ENCODE results near the gene WDR20. TPM values are rescaled to one million over a fixed set of nuclear protein-coding genes. Genes with fewer than 3 reads are reported as not detected.
A peak's percentile ranks its signal among the peaks of the same experiment; 100 is the strongest.

Gene WDR20
- total and polyA plus RNA-seq, 2 experiments from 2014 or later = 15.3 to 24.0 TPM

DNA sequence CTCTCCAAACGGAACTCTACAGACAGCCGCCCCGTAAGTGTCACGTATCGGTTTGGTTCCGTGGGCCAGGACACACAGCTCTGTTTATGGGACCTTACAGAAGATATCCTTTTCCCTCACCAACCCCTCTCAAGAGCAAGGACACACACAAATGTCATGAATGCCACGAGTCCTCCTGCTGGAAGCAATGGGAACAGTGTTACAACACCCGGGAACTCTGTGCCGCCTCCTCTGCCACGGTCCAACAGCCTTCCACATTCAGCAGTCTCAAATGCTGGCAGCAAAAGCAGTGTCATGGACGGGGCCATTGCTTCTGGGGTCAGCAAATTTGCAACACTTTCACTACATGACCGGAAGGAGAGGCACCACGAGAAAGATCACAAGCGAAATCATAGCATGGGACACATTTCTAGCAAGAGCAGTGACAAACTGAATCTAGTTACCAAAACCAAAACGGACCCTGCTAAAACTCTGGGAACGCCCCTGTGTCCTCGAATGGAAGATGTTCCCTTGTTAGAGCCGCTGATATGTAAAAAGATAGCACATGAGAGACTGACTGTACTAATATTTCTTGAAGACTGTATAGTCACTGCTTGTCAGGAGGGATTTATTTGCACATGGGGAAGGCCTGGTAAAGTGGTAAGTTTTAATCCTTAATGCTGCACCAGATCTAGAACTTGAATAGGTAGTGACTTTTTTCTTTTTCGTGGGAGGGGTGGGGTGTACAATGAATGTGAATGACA, 69.7 kb downstream of the WDR20 start:
- no peak overlapping the region for H3K4me3 ChIP-seq
- no peaks in the 10 kb centered on the region for H3K36me3 ChIP-seq (replicated peaks; ENCODE audit: insufficient read depth, low read depth)

GRCh38 chr14:102210421-102211042, 70.8 kb downstream of the WDR20 start:
- Histone ChIP-seq H3K27ac (no peak overlapping the region), H3K9me2 (replicated peaks; ENCODE audit: insufficient read depth) (no peaks in the 10 kb centered on the region), H3K4me3 (no peak overlapping the region), H2AFZ (no peak overlapping the region), H3K4me2 (no peak overlapping the region), H3K4me1 (ENCODE audit: insufficient read depth) (peaks cover 5% of the 10 kb centered on the region), H3K79me2 (peaks cover 18% of the 10 kb centered on the region), H3K9me3 (ENCODE audit: low read depth) (no peaks in the 10 kb centered on the region), H4K20me1 (ENCODE audit: insufficient read depth, poor library complexity, severe bottlenecking) (peaks cover 22% of the 10 kb centered on the region), H3K27me3 (no peaks in the 10 kb centered on the region), H3K36me3 (replicated peaks; ENCODE audit: insufficient read depth, low read depth) (no peaks in the 10 kb centered on the region)
- DNase-seq (ENCODE audit: low spot score) = no peak
- no peak for TF ChIP-seq EZH2 (IDR thresholded peaks at IDR 0.05; ENCODE audit: borderline replicate concordance)
- no peak for TF ChIP-seq CTCF (IDR thresholded peaks at IDR 0.05; ENCODE audit: poor library complexity)
- no peak for TF ChIP-seq EZH2phosphoT487 (IDR thresholded peaks at IDR 0.05; ENCODE audit: low read depth, severe bottlenecking, unreplicated experiment)
- 93% methylated on average over 24 of the region's 25 CpGs for WGBS (ENCODE audit: low lambda C conversion rate, missing lambda C conversion rate)

More for the DNA sequence above, 69.7 kb downstream of the WDR20 start:
- DNase-seq (ENCODE audit: low spot score) = peak; percentile 41
- Histone ChIP-seq H3K9me2 (replicated peaks; ENCODE audit: insufficient read depth) (no peaks in the 10 kb centered on the region), H4K20me1 (ENCODE audit: insufficient read depth, poor library complexity, severe bottlenecking) (peaks cover 13% of the 10 kb centered on the region), H3K9me3 (ENCODE audit: low read depth) (no peaks in the 10 kb centered on the region), H3K27me3 (no peaks in the 10 kb centered on the region), H3K4me2 (no peak overlapping the region), H3K4me1 (ENCODE audit: insufficient read depth) (no peaks in the 10 kb centered on the region), H3K27ac (no peak overlapping the region), H2AFZ (no peak overlapping the region), H3K79me2 (peaks cover 26% of the 10 kb centered on the region)
- WGBS (ENCODE audit: low lambda C conversion rate, missing lambda C conversion rate) = 86% methylated on average over 19 of the region's 19 CpGs
- TF ChIP-seq EZH2 (IDR thresholded peaks at IDR 0.05; ENCODE audit: borderline replicate concordance) (no peak), EZH2phosphoT487 (IDR thresholded peaks at IDR 0.05; ENCODE audit: low read depth, severe bottlenecking, unreplicated experiment) (no peak), CTCF (IDR thresholded peaks at IDR 0.05; ENCODE audit: poor library complexity) (peak; percentile 21)

DNA sequence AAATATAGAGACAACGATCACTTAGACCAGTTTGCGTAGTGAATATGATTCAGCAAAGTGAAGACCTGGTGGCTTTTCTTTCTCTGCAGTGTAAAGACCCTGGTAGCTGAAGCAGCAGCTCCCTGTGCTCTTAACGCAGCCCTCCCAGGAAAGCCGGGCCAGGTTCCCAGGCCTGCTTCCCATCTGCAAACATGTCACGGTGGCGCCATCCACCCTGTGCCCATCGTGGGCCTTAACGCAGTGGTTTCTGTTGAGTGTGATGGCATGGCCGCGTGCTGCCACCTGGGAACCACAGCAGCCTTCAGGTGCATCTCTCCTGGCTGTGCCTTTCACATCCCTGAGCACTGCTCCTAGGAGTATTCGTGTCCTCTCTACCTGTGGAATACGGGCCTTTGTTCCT, 71.5 kb downstream of the WDR20 start:
- H2AFZ ChIP-seq = no peak overlapping the region
- no peaks in the 10 kb centered on the region for H3K36me3 ChIP-seq (replicated peaks; ENCODE audit: insufficient read depth, low read depth)
- TF ChIP-seq CTCF (IDR thresholded peaks at IDR 0.05; ENCODE audit: poor library complexity) = no peak
- no peak for TF ChIP-seq EZH2phosphoT487 (IDR thresholded peaks at IDR 0.05; ENCODE audit: low read depth, severe bottlenecking, unreplicated experiment)
- TF ChIP-seq EZH2 (IDR thresholded peaks at IDR 0.05; ENCODE audit: borderline replicate concordance) = no peak
- peaks cover 22% of the 10 kb centered on the region for H4K20me1 ChIP-seq (ENCODE audit: insufficient read depth, poor library complexity, severe bottlenecking)
- no peak overlapping the region for H3K27ac ChIP-seq
- H3K4me2 ChIP-seq = no peak overlapping the region
- H3K4me3 ChIP-seq = no peak overlapping the region
- no peaks in the 10 kb centered on the region for H3K9me3 ChIP-seq (ENCODE audit: low read depth)
- H3K79me2 ChIP-seq = peaks cover 23% of the 10 kb centered on the region
- no peaks in the 10 kb centered on the region for H3K9me2 ChIP-seq (replicated peaks; ENCODE audit: insufficient read depth)
- no peaks in the 10 kb centered on the region for H3K27me3 ChIP-seq
- no peak for DNase-seq (ENCODE audit: low spot score)
- H3K4me1 ChIP-seq (ENCODE audit: insufficient read depth) = peaks cover 10% of the 10 kb centered on the region
- WGBS (ENCODE audit: low lambda C conversion rate, missing lambda C conversion rate) = 97% methylated on average over 12 of the region's 12 CpGs

All from hepatocyte (in vitro differentiated cells).